ENCODE results near the gene JAG1.

DNA sequence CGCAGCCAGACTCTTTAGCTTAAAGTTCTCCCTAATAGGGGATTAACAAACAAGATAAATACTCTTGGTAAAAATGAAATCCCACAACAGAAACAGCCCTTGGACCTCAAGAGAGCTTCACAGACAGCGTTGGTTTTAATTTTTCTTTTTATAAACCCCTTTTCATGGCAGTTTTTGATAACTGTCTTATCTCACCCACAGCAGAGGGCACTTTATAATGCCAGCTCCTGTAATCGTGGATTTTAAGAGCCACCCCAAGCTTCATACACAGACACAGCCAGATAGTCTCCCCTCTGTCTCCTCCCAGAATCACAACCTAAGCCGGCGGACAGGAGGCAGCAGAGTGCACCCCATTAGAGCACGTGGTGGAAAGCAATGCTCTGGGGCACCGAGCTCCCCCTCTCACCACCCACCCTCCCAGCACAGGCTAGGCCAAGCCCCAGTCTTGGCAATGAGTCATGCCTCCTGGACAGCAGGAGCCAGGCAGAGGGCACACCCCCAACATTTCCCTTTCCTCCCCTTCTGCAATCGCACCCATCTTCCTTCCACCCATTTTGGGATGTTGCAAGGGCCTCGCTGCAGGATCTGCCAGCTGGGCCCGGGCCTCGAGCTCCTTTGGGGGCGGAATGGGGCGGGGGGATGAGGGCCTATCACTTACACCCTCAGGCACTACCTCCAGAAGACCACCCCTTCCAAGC lies 2.4 kb downstream of the JAG1 start:
- TF ChIP-seq, protein P1, sequence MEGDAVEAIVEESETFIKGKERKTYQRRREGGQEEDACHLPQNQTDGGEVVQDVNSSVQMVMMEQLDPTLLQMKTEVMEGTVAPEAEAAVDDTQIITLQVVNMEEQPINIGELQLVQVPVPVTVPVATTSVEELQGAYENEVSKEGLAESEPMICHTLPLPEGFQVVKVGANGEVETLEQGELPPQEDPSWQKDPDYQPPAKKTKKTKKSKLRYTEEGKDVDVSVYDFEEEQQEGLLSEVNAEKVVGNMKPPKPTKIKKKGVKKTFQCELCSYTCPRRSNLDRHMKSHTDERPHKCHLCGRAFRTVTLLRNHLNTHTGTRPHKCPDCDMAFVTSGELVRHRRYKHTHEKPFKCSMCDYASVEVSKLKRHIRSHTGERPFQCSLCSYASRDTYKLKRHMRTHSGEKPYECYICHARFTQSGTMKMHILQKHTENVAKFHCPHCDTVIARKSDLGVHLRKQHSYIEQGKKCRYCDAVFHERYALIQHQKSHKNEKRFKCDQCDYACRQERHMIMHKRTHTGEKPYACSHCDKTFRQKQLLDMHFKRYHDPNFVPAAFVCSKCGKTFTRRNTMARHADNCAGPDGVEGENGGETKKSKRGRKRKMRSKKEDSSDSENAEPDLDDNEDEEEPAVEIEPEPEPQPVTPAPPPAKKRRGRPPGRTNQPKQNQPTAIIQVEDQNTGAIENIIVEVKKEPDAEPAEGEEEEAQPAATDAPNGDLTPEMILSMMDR (IDR thresholded peaks at IDR 0.05): peak; percentile 49
- no peak for TF ChIP-seq CHD2 (IDR thresholded peaks at IDR 0.05; ENCODE audit: low read length, partially characterized antibody)
